Thyroid gland (tissue), 4 donors: Measurements from ENCODE around the gene DMD. TPM values are rescaled to one million over a fixed set of nuclear protein-coding genes. Genes with fewer than 3 reads are reported as not detected.

Source experiments
- DNase-seq, 2 donors: peaks; one replicate each; pipeline ENCODE4 v3.0.0-alpha.2; 2019
- H3K27ac ChIP-seq, 3 donors: fragments of 200-600 bp; sonication (generic); 1 replicate in 2 of 3; 2 replicates in 1 of 3; pipeline ENCODE4 v1.5.1; 2016 to 2019; ENCODE audit warnings: mild to moderate bottlenecking in 1 of 3, moderate library complexity in 1 of 3
- H3K27me3 ChIP-seq: fragments of 200-600 bp; sonication (generic); one replicate; pipeline ENCODE4 v1.5.1; 2019
- H3K36me3 ChIP-seq, 2 donors: fragments of 200-600 bp; sonication (generic); one replicate each; pipeline ENCODE4 v1.5.1; 2016 to 2019
- H3K4me1 ChIP-seq, 2 donors: fragments of 200-600 bp; sonication (generic); one replicate each; pipeline ENCODE4 v1.5.1; 2017 to 2019
- H3K4me3 ChIP-seq, 3 donors: fragments of 200-600 bp; sonication (generic); replicated peaks in 1 of 3; 1 replicate in 2 of 3; 2 replicates in 1 of 3; pipeline ENCODE4 v1.5.1; 2016; ENCODE audit warnings: mild to moderate bottlenecking in 1 of 3
- H3K9me3 ChIP-seq: fragments of 200-600 bp; sonication (generic); one replicate; pipeline ENCODE4 v1.5.1; 2017
- POLR2A ChIP-seq, 2 donors: fragments of 450-650 bp; IDR thresholded peaks; one replicate each; pipeline ENCODE4 v1.6.1; 2017; ENCODE audit warnings: antibody characterized with exemption in 2 of 2, mild to moderate bottlenecking in 2 of 2, moderate library complexity in 1 of 2
- WGBS, 2 donors: methylation state at CpG; one replicate each; pipeline ENCODE4 v1.1.5; 2017; 5-methylcytosine and 5-hydroxymethylcytosine counted together
- intact Hi-C: fragments of 100-400 bp; cut with DNase I; formaldehyde crosslinking; loops from one replicate; pipeline ENCODE4 v1.15.1; 2023
- total RNA-seq, 4 donors: library from RNA; depleted of rRNA; stranded (reverse); fragments of >200 nt; gene quantifications; one replicate each; pipeline ENCODE4 v1.2.3, GENCODE V29; 2016
- TF ChIP-seq, protein P1 (sequence below), 6 experiments: fragments of 200-600 bp in 3 of 6; fragments of 450-650 bp in 3 of 6; sonication (generic) in 3 of 6; IDR thresholded peaks; one replicate each; pipeline ENCODE4 v1.5.1; 2016 to 2019; ENCODE audit warnings: antibody characterized with exemption in 6 of 6, mild to moderate bottlenecking in 2 of 6, inconsistent platforms in 1 of 6, moderate library complexity in 1 of 6

The DMD gene
- total RNA-seq, 4 donors from 2014 or later: 16.5 to 24.0 (median 21.7) TPM

GRCh38 chrX:33138677-33139249, 72.6 kb downstream of the DMD start:
- intact Hi-C loops: no loop called here
- H3K9me3 ChIP-seq: no peaks in the 10 kb centered on the region
- H3K4me3 ChIP-seq: no peak overlapping the region
- 83 to 85% methylated on average over 12 of the region's 12 CpGs for WGBS, 2 donors
- no peaks in the 10 kb centered on the region for H3K27me3 ChIP-seq
- TF ChIP-seq, protein P1, sequence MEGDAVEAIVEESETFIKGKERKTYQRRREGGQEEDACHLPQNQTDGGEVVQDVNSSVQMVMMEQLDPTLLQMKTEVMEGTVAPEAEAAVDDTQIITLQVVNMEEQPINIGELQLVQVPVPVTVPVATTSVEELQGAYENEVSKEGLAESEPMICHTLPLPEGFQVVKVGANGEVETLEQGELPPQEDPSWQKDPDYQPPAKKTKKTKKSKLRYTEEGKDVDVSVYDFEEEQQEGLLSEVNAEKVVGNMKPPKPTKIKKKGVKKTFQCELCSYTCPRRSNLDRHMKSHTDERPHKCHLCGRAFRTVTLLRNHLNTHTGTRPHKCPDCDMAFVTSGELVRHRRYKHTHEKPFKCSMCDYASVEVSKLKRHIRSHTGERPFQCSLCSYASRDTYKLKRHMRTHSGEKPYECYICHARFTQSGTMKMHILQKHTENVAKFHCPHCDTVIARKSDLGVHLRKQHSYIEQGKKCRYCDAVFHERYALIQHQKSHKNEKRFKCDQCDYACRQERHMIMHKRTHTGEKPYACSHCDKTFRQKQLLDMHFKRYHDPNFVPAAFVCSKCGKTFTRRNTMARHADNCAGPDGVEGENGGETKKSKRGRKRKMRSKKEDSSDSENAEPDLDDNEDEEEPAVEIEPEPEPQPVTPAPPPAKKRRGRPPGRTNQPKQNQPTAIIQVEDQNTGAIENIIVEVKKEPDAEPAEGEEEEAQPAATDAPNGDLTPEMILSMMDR (IDR thresholded peaks at IDR 0.05): no peak
- no peak for TF ChIP-seq POLR2A (IDR thresholded peaks at IDR 0.05)
- no peak for DNase-seq
- H3K27ac ChIP-seq: no peak overlapping the region
- no peaks in the 10 kb centered on the region for H3K36me3 ChIP-seq
- H3K4me1 ChIP-seq: no peaks in the 10 kb centered on the region

GRCh38 chrX:33134164-33134563, 77.2 kb downstream of the DMD start:
- H3K9me3 ChIP-seq: no peaks in the 10 kb centered on the region
- no peaks in the 10 kb centered on the region for H3K36me3 ChIP-seq
- H3K4me1 ChIP-seq: no peaks in the 10 kb centered on the region
- intact Hi-C loops: no loop called here
- no peak for TF ChIP-seq POLR2A (IDR thresholded peaks at IDR 0.05)
- TF ChIP-seq, protein P1 (IDR thresholded peaks at IDR 0.05): no peak
- H3K27ac ChIP-seq: no peak overlapping the region
- DNase-seq: no peak
- no peak overlapping the region for H3K4me3 ChIP-seq
- H3K27me3 ChIP-seq: no peaks in the 10 kb centered on the region
- WGBS, 2 donors: 72 to 81% methylated on average over 4 of the region's 4 CpGs

DNA sequence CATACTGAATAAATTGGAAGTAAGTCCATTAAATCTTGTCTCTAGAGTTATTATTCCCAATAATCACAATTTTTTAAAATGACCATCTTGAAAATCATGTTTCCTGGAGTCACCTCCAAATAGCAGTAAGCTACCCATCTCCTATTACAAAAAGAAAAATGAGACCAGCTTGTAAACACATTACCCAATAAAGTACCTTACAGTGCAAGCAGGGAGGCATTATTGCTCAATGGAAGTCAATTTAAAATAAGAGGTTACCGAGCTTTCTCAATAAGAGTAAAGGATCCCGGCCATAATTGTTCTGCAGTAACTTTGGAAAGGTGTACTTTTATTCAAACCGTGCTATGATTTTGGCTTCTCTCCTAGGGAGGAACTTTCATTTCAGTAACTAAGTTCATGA, 78.0 kb downstream of the DMD start:
- 51 to 61% methylated on average over 3 of the region's 3 CpGs for WGBS, 2 donors
- intact Hi-C loops: no loop called here
- no peak overlapping the region for H3K27ac ChIP-seq

DNA sequence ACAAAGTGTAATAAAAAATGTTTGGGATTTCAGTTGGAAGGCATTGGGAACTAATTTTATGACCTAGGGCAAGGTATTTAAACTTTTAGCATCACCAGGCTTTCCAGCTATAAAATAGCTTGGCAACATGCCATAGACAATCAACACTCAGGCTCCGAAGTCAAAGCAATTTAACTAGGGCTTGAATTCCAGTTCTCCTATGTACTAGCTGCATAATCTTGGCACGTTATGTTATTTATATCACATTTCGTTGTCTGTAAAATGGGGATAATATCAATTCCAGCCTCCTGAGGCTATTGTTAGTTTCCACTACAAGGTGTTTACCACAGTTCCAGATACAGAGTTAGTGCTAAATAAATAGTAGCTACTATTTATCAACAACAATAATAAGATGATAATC, 78.8 kb downstream of the DMD start:
- no peak overlapping the region for H3K4me3 ChIP-seq
- WGBS, 2 donors: 80 to 83% methylated on average over 3 of the region's 3 CpGs
- H3K36me3 ChIP-seq: no peaks in the 10 kb centered on the region
- no peaks in the 10 kb centered on the region for H3K9me3 ChIP-seq
- TF ChIP-seq, protein P1 (IDR thresholded peaks at IDR 0.05): no peak
- TF ChIP-seq POLR2A (IDR thresholded peaks at IDR 0.05): no peak
- no peaks in the 10 kb centered on the region for H3K27me3 ChIP-seq
- H3K27ac ChIP-seq: no peak overlapping the region
- DNase-seq: no peak
- intact Hi-C loops: no loop called here
- no peaks in the 10 kb centered on the region for H3K4me1 ChIP-seq

More for the DNA sequence above, 78.0 kb downstream of the DMD start:
- no peak for DNase-seq
- no peaks in the 10 kb centered on the region for H3K36me3 ChIP-seq
- TF ChIP-seq, protein P1 (IDR thresholded peaks at IDR 0.05): no peak
- no peak for TF ChIP-seq POLR2A (IDR thresholded peaks at IDR 0.05)
- H3K4me3 ChIP-seq: no peak overlapping the region
- no peaks in the 10 kb centered on the region for H3K9me3 ChIP-seq
- no peaks in the 10 kb centered on the region for H3K27me3 ChIP-seq
- no peaks in the 10 kb centered on the region for H3K4me1 ChIP-seq

DNA sequence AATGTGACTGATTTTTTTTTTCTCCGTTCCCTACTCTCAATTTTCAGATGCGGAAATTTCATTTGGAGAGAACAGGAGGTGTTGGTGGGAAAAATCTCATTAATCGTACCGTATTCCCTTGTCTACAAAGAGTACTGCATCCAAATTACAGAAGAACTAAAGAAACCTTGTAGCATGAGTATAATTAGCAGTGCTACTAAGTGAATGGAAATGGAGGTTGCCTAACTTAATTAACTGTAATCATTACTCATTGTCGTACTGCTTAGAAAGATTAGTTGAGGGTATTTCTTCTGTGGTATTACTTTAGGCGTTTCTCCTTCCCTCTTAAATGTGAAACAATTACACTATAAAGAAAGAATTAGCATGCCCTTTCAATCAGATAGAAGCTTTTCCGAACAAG, 81.7 kb downstream of the DMD start:
- no peak for DNase-seq
- Histone ChIP-seq H3K4me1 (no peaks in the 10 kb centered on the region), H3K9me3 (no peaks in the 10 kb centered on the region), H3K27me3 (no peaks in the 10 kb centered on the region), H3K27ac (no peak overlapping the region), H3K4me3 (no peak overlapping the region), H3K36me3 (no peaks in the 10 kb centered on the region)
- intact Hi-C loops: no loop called here
- TF ChIP-seq POLR2A (IDR thresholded peaks at IDR 0.05): no peak
- TF ChIP-seq, protein P1 (IDR thresholded peaks at IDR 0.05): no peak
- WGBS, 2 donors: 91 to 96% methylated on average over 7 of the region's 7 CpGs
